HepG2 (cell line): ENCODE data around the gene FTSJ1. TPM values are rescaled to one million over a fixed set of nuclear protein-coding genes. Genes with fewer than 3 reads are reported as not detected.
A peak's percentile ranks its signal among the peaks of the same experiment; 100 is the strongest.

Experiments used
- CEBPB ChIP-seq: IDR thresholded peaks from 2 replicates; pipeline ENCODE4 v1.6.1; 2011; ENCODE audit warnings: low read depth, low read length, improper control_type of control experiment, borderline replicate concordance
- CREM ChIP-seq, 2 experiments: sonication (generic) in 1 of 2; formaldehyde crosslinking in 1 of 2; IDR thresholded peaks; 2 replicates each; pipeline versions ENCODE4 v1.4.0 to v1.6.1; 2016 to 2020; ENCODE audit warnings: antibody characterized with exemption in 1 of 2, mild to moderate bottlenecking in 1 of 2, missing genetic modification reagents in 1 of 2
- ERF ChIP-seq: IDR thresholded peaks from 2 replicates; pipeline ENCODE4 v1.6.1; 2018; ENCODE audit warnings: missing biosample characterization, missing genetic modification reagents
- HDAC1 ChIP-seq: sonication (generic); formaldehyde crosslinking; IDR thresholded peaks from 2 replicates; pipeline ENCODE4 v1.5.1; 2020; ENCODE audit warnings: mild to moderate bottlenecking, missing genetic modification reagents
- HINFP ChIP-seq: sonication (generic); formaldehyde crosslinking; IDR thresholded peaks from 2 replicates; pipeline ENCODE4 v1.4.0; 2020; ENCODE audit warnings: low read depth, mild to moderate bottlenecking, missing genetic modification reagents
- HNF4A ChIP-seq: sonication (generic); formaldehyde crosslinking; IDR thresholded peaks from 2 replicates; pipeline ENCODE4 v1.4.0; 2020; ENCODE audit warnings: missing genetic modification reagents
- JUNB ChIP-seq: sonication (generic); formaldehyde crosslinking; IDR thresholded peaks from 2 replicates; pipeline ENCODE4 v1.8.0; 2022; ENCODE audit warnings: missing genetic modification reagents, mild to moderate bottlenecking, borderline replicate concordance
- RXRB ChIP-seq: IDR thresholded peaks from 2 replicates; pipeline ENCODE4 v1.6.1; 2016; ENCODE audit warnings: borderline replicate concordance, missing genetic modification reagents, missing compliant biosample characterization
- TCF7 ChIP-seq: sonication (generic); IDR thresholded peaks from 2 replicates; pipeline ENCODE4 v1.6.1; 2016; ENCODE audit warnings: antibody characterized with exemption, low read depth
- TGIF2 ChIP-seq: IDR thresholded peaks from 2 replicates; pipeline ENCODE4 v1.6.1; 2016; ENCODE audit warnings: control low read depth, missing compliant biosample characterization
- TSC22D2 ChIP-seq: sonication (generic); formaldehyde crosslinking; IDR thresholded peaks from 2 replicates; pipeline ENCODE4 v1.5.1; 2020; ENCODE audit warnings: missing genetic modification reagents, mild to moderate bottlenecking, borderline replicate concordance
- ZBTB7B ChIP-seq: sonication (generic); formaldehyde crosslinking; IDR thresholded peaks from 2 replicates; pipeline ENCODE4 v1.4.0; 2020; ENCODE audit warnings: missing genetic modification reagents
- ZFYVE20 ChIP-seq: sonication (generic); formaldehyde crosslinking; IDR thresholded peaks from 2 replicates; pipeline ENCODE4 v1.8.0; 2023; ENCODE audit warnings: low read depth, mild to moderate bottlenecking, moderate library complexity, missing genetic modification reagents, borderline replicate concordance
- ZNF10 ChIP-seq: sonication (generic); formaldehyde crosslinking; IDR thresholded peaks from 2 replicates; pipeline ENCODE4 v1.4.0; 2020; ENCODE audit warnings: mild to moderate bottlenecking, low read depth, missing genetic modification reagents, borderline replicate concordance
- ZNF260 ChIP-seq: sonication (generic); formaldehyde crosslinking; IDR thresholded peaks from 2 replicates; pipeline ENCODE4 v1.4.0; 2020; ENCODE audit warnings: missing genetic modification reagents, low read depth, mild to moderate bottlenecking, borderline replicate concordance
- ZNF446 ChIP-seq: sonication (generic); formaldehyde crosslinking; IDR thresholded peaks from 2 replicates; pipeline ENCODE4 v1.5.0; 2020; ENCODE audit warnings: mild to moderate bottlenecking, missing genetic modification reagents
- ZNF784 ChIP-seq: sonication (generic); formaldehyde crosslinking; IDR thresholded peaks from 2 replicates; pipeline ENCODE4 v1.5.1; 2020; ENCODE audit warnings: missing genetic modification reagents, mild to moderate bottlenecking, borderline replicate concordance
- polyA plus RNA-seq, 8 experiments: library from polyadenylated mRNA; depleted of rRNA in 3 of 8; stranded (reverse) in 7 of 8; unstranded in 1 of 8; fragments of >200 nt; fragmentation: Illumina TruSeq in 4 of 8; extraction: Trizol in 4 of 8; gene quantifications; 2 replicates each; pipeline versions ENCODE4 v1.2.1 to v1.2.3, GENCODE V29; 2011 to 2016; ENCODE audit warnings: low read depth in 4 of 8, missing spikeins in 1 of 8, mixed read lengths in 1 of 8; ENCODE audit not compliant: insufficient read depth in 1 of 8
- total RNA-seq, 5 experiments: library from RNA; depleted of rRNA; stranded (reverse); fragments of >200 nt; fragmentation: Illumina TruSeq; extraction: Trizol; gene quantifications; 2 replicates each; pipeline ENCODE4 v1.2.3, GENCODE V29; 2016; ENCODE audit warnings: low read depth in 1 of 5
- TF ChIP-seq, protein P1 (sequence below): sonication (generic); formaldehyde crosslinking; IDR thresholded peaks from 2 replicates; pipeline ENCODE4 v1.4.0; 2020; ENCODE audit warnings: missing genetic modification reagents
- TF ChIP-seq, protein P2 (sequence below): sonication (generic); formaldehyde crosslinking; IDR thresholded peaks from 2 replicates; pipeline ENCODE4 v1.4.0; 2020; ENCODE audit warnings: mild to moderate bottlenecking, missing genetic modification reagents

FTSJ1 gene
- total and polyA plus RNA-seq, 2 of the 13 experiments (the other 11 are each of a cell fraction or from before 2014, with no cell fraction given): 30.3 to 37.9 TPM

DNA sequence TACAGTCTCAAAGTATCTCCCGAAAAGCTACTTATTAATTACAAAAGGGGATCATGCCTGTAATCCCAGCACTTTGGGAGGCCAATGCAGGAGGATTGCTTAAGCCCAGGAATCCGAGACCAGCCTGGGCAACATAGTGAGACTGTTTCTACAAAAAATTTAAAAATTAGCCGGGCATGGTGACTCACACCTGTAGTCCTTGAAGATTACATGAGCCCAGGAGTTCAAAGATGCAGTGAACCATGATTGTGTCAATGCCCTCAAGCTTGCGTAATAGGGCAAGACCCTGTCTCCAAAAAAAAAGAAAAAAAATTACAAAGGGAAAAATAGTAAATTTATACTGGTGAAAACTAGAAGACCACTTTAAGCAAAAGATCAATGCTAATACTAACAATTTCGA, 29.5 kb downstream of the FTSJ1 start (continued):
- TF ChIP-seq, protein P1, sequence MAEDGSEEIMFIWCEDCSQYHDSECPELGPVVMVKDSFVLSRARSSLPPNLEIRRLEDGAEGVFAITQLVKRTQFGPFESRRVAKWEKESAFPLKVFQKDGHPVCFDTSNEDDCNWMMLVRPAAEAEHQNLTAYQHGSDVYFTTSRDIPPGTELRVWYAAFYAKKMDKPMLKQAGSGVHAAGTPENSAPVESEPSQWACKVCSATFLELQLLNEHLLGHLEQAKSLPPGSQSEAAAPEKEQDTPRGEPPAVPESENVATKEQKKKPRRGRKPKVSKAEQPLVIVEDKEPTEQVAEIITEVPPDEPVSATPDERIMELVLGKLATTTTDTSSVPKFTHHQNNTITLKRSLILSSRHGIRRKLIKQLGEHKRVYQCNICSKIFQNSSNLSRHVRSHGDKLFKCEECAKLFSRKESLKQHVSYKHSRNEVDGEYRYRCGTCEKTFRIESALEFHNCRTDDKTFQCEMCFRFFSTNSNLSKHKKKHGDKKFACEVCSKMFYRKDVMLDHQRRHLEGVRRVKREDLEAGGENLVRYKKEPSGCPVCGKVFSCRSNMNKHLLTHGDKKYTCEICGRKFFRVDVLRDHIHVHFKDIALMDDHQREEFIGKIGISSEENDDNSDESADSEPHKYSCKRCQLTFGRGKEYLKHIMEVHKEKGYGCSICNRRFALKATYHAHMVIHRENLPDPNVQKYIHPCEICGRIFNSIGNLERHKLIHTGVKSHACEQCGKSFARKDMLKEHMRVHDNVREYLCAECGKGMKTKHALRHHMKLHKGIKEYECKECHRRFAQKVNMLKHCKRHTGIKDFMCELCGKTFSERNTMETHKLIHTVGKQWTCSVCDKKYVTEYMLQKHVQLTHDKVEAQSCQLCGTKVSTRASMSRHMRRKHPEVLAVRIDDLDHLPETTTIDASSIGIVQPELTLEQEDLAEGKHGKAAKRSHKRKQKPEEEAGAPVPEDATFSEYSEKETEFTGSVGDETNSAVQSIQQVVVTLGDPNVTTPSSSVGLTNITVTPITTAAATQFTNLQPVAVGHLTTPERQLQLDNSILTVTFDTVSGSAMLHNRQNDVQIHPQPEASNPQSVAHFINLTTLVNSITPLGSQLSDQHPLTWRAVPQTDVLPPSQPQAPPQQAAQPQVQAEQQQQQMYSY: no peak
- TF ChIP-seq JUNB (peak; percentile 56; the same call in 1 of the 2 replicates), ZNF10 (CRISPR knock-in tag) (no peak), ZBTB7B (CRISPR knock-in tag) (0 out of 2 replicates have a peak, but pooled peaks have one; percentile 32), HDAC1 (CRISPR knock-in tag) (no peak), TGIF2 (CRISPR knock-in tag) (no peak), RXRB (peak; percentile 91), HINFP (CRISPR knock-in tag) (no peak), ZFYVE20 (CRISPR knock-in tag) (no peak), TCF7 (peak; percentile 77), ZNF260 (CRISPR knock-in tag) (no peak), CREM (IDR thresholded peaks at IDR 0.05) (peak; percentile 37; the same call in 1 of the 2 replicates), CREM (CRISPR knock-in tag; IDR thresholded peaks at IDR 0.05) (no peak), ERF (CRISPR knock-in tag) (0 out of 2 replicates have a peak, but pooled peaks have one; percentile 38), CEBPB (peak; percentile 83), ZNF446 (no peak), HNF4A (CRISPR knock-in tag) (peak; percentile 54), TSC22D2 (CRISPR knock-in tag) (no peak), ZNF784 (no peak)
- TF ChIP-seq, protein P2, sequence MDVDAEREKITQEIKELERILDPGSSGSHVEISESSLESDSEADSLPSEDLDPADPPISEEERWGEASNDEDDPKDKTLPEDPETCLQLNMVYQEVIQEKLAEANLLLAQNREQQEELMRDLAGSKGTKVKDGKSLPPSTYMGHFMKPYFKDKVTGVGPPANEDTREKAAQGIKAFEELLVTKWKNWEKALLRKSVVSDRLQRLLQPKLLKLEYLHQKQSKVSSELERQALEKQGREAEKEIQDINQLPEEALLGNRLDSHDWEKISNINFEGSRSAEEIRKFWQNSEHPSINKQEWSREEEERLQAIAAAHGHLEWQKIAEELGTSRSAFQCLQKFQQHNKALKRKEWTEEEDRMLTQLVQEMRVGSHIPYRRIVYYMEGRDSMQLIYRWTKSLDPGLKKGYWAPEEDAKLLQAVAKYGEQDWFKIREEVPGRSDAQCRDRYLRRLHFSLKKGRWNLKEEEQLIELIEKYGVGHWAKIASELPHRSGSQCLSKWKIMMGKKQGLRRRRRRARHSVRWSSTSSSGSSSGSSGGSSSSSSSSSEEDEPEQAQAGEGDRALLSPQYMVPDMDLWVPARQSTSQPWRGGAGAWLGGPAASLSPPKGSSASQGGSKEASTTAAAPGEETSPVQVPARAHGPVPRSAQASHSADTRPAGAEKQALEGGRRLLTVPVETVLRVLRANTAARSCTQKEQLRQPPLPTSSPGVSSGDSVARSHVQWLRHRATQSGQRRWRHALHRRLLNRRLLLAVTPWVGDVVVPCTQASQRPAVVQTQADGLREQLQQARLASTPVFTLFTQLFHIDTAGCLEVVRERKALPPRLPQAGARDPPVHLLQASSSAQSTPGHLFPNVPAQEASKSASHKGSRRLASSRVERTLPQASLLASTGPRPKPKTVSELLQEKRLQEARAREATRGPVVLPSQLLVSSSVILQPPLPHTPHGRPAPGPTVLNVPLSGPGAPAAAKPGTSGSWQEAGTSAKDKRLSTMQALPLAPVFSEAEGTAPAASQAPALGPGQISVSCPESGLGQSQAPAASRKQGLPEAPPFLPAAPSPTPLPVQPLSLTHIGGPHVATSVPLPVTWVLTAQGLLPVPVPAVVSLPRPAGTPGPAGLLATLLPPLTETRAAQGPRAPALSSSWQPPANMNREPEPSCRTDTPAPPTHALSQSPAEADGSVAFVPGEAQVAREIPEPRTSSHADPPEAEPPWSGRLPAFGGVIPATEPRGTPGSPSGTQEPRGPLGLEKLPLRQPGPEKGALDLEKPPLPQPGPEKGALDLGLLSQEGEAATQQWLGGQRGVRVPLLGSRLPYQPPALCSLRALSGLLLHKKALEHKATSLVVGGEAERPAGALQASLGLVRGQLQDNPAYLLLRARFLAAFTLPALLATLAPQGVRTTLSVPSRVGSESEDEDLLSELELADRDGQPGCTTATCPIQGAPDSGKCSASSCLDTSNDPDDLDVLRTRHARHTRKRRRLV (CRISPR knock-in tag): no peak
